K562 (cell line): ENCODE measurements around the gene PBX2. TPM values are rescaled to one million over a fixed set of nuclear protein-coding genes. Genes with fewer than 3 reads are reported as not detected.

Experiments
- ASH1L ChIP-seq: fragments of 450-650 bp; IDR thresholded peaks from 2 replicates; pipeline ENCODE4 v1.6.1; 2018; ENCODE audit warnings: borderline replicate concordance, mild to moderate bottlenecking, low read depth; ENCODE audit not compliant: partially characterized antibody
- GABPA ChIP-seq: fragments of 200-800 bp; sonication (Bioruptor generic); conservative IDR thresholded peaks from 2 replicates; pipeline ENCODE4 v1.6.1; 2016; ENCODE audit warnings: low read depth, missing genetic modification characterization, missing compliant biosample characterization
- NRF1 ChIP-seq, 2 experiments: fragments of 450-650 bp; IDR thresholded peaks in 1 of 2; conservative IDR thresholded peaks in 1 of 2; 2 replicates each; pipeline ENCODE4 v1.6.1; 2014; ENCODE audit warnings: mild to moderate bottlenecking in 2 of 2
- POLR2B ChIP-seq: fragments of 450-650 bp; IDR thresholded peaks from 2 replicates; pipeline ENCODE4 v1.6.1; 2018; ENCODE audit warnings: low read depth; ENCODE audit not compliant: partially characterized antibody
- SAP30 ChIP-seq: fragments of 200-600 bp; sonication (generic); IDR thresholded peaks from 2 replicates; pipeline ENCODE4 v1.6.1; 2012; ENCODE audit warnings: borderline replicate concordance, low read depth, mild to moderate bottlenecking, moderate library complexity, low read length, control low read depth, inconsistent platforms; ENCODE audit not compliant: insufficient read depth, poor library complexity, severe bottlenecking
- SIN3B ChIP-seq: fragments of 450-650 bp; IDR thresholded peaks from 2 replicates; pipeline ENCODE4 v1.6.1; 2017; ENCODE audit warnings: low read depth, mild to moderate bottlenecking, moderate library complexity
- TAF1 ChIP-seq: IDR thresholded peaks from 2 replicates; pipeline ENCODE4 v1.6.1; 2011; ENCODE audit warnings: mild to moderate bottlenecking, low read length, moderate library complexity; ENCODE audit not compliant: insufficient read depth, control insufficient read depth, severe bottlenecking; ENCODE audit errors: extremely low read depth
- YY1 ChIP-seq, 3 experiments: IDR thresholded peaks; 2 replicates each; pipeline ENCODE4 v1.6.1; 2011; ENCODE audit warnings: low read length in 2 of 3, mild to moderate bottlenecking in 2 of 3, moderate library complexity in 2 of 3, borderline replicate concordance in 1 of 3, control low read depth in 1 of 3, low read depth in 1 of 3; ENCODE audit not compliant: insufficient read depth in 3 of 3, insufficient replicate concordance in 2 of 3, control insufficient read depth in 1 of 3, insufficient read length in 1 of 3; ENCODE audit errors: extremely low read depth in 1 of 3
- ZBTB7A ChIP-seq: IDR thresholded peaks from 2 replicates; pipeline ENCODE4 v1.6.1; 2011; ENCODE audit warnings: low read depth, mild to moderate bottlenecking, low read length, moderate library complexity, borderline replicate concordance; ENCODE audit not compliant: control insufficient read depth
- ZNF280B ChIP-seq: fragments of 250-450 bp; sonication (Bioruptor Pico); IDR thresholded peaks from 2 replicates; pipeline ENCODE4 v1.5.1; 2021; ENCODE audit warnings: mild to moderate bottlenecking
- ZNF395 ChIP-seq: fragments of 200-800 bp; sonication (Bioruptor generic); IDR thresholded peaks from 2 replicates; pipeline ENCODE4 v1.6.1; 2017; ENCODE audit warnings: missing genetic modification characterization, missing compliant biosample characterization
- polyA plus RNA-seq, 8 experiments: library from polyadenylated mRNA; depleted of rRNA in 4 of 8; stranded (reverse) in 5 of 8; unstranded in 3 of 8; fragments of >200 nt; fragmentation: Nextera tagmentation in 2 of 8; fragmentation: Illumina TruSeq in 1 of 8; extraction: Ambion mirVana in 2 of 8; extraction: Trizol in 1 of 8; gene quantifications; 2 replicates each; pipeline versions ENCODE4 v1.2.1 to v1.2.3, GENCODE V29; 2011 to 2014; ENCODE audit warnings: inconsistent platforms in 1 of 8, missing spikeins in 1 of 8
- total RNA-seq, 7 experiments: library from RNA; depleted of rRNA in 6 of 7; stranded (reverse); fragments of >200 nt in 6 of 7; fragmentation: Illumina TruSeq in 2 of 7; extraction: Trizol in 2 of 7; gene quantifications; 2 replicates each; pipeline versions ENCODE4 v1.2.1 to v1.2.3, GENCODE V29; 2011 to 2021; ENCODE audit warnings: low replicate concordance in 1 of 7
- TF ChIP-seq, protein P1 (sequence below), 2 experiments: fragments of 450-650 bp; IDR thresholded peaks; 2 replicates each; pipeline ENCODE4 v1.6.1; 2016; ENCODE audit warnings: mild to moderate bottlenecking in 2 of 2, borderline replicate concordance in 1 of 2, low read depth in 1 of 2, moderate library complexity in 1 of 2

Gene PBX2
- total and polyA plus RNA-seq, 9 of the 15 experiments (the other 6 are each of a cell fraction or from before 2014, with no cell fraction given) = 1.9 to 134 (median 62.5) TPM

DNA sequence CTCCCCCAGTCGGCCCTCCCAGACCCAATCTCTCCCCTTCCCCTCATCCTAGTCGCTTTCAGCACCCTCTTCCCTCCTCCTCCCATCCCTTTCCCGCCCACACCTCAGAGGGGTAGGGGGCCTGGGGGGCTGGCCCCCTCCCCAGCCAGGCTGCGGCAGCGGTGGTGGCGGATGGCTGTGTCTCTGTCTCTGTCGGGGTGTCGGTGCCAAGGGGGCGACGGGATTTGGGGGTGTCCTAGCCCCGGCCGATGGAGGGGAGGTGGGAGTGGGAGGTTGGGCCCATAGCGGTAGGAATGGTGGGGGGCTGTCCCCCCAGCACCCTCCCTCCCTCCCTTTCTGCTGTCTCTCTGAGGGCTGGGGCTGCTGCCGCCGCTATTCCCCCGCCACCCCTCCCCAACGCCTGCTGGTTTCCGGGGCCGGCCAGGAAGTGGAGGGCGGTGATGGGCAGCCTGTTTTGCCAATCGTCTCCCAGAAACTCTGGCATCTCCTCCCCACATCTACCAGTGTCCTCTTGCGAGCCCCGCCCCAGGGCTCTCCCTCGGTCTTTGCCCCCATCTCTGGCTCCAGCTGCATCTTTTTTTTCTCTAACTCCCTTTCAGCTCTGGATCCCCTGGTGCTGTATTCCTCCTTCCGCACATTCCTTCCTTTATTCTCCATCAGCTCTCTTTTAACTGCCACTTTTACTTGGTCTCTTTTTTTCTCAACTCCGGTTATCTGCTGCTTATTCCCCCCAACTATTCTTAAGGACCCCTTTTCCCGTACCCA lies 14.1 kb downstream of the PBX2 start, which contains the start of gene AGPAT1 (continued):
- peak; percentile 44 for TF ChIP-seq POLR2B
- TF ChIP-seq GABPA (tag) = peak; percentile 97
- TF ChIP-seq, protein P1, sequence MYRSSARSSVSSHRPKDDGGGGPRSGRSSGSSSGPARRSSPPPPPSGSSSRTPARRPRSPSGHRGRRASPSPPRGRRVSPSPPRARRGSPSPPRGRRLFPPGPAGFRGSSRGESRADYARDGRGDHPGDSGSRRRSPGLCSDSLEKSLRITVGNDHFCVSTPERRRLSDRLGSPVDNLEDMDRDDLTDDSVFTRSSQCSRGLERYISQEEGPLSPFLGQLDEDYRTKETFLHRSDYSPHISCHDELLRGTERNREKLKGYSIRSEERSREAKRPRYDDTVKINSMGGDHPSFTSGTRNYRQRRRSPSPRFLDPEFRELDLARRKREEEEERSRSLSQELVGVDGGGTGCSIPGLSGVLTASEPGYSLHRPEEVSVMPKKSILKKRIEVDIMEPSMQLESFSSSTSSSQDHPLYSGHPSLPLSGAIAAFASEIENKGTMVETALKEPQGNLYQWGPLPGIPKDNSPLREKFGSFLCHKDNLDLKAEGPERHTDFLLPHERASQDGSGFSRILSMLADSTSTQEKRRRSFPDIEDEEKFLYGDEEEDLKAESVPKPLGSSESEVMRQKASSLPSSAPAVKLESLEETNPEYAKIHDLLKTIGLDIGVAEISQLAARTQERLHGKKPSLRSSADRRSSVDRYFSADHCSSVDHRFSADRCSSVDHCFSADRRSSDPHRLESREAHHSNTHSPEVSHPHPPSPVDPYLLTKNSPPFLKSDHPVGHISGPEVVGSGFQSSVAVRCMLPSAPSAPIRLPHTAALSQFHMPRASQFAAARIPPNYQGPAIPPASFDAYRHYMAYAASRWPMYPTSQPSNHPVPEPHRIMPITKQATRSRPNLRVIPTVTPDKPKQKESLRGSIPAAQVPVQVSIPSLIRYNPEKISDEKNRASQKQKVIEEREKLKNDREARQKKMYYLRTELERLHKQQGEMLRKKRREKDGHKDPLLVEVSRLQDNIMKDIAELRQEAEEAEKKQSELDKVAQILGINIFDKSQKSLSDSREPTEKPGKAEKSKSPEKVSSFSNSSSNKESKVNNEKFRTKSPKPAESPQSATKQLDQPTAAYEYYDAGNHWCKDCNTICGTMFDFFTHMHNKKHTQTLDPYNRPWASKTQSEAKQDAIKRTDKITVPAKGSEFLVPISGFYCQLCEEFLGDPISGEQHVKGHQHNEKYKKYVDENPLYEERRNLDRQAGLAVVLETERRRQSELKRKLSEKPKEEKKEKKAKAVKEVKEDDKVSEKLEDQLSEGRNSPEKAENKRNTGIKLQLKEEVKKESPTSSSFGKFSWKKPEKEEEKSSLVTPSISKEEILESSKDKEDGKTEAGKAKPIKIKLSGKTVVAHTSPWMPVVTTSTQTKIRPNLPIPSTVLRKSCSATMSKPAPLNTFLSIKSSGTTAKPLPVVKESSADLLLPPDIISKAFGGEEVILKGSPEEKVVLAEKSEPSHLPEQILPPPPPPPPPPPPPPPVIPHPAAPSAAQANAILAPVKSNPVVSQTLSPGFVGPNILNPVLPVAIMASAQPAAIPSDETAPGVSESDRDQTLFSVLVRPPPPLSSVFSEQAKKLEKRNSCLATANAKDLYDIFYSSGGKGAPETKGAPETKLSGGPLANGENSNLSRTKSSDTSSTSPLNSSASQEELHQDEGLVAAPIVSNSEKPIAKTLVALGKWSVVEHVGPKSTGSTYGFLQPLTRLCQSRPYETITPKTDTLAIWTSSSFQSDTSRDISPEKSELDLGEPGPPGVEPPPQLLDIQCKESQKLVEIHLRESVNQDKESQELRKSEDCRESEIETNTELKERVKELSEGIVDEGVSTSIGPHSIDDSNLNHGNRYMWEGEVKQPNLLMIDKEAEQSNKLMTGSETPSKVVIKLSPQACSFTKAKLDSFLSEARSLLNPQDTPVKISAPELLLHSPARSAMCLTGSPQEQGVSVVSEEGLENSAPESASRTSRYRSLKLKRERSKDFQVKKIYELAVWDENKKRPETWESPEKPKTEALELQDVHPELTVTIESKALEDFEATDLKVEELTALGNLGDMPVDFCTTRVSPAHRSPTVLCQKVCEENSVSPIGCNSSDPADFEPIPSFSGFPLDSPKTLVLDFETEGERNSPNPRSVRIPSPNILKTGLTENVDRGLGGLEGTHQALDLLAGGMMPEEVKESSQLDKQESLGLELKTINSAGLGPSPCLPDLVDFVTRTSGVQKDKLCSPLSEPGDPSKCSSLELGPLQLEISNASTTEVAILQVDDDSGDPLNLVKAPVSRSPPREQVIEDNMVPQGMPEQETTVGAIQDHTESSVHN (IDR thresholded peaks at IDR 0.05; ENCODE audit: borderline replicate concordance in 1 of 2, low read depth in 1 of 2) = peak in 1 of 2 experiments; percentile 26; a peak in 1 of 4 replicates
- peak; percentile 54 for TF ChIP-seq ASH1L
- peak; percentile 54 for TF ChIP-seq TAF1
- TF ChIP-seq SIN3B = peak; percentile 20; the same call in 1 of the 2 replicates
- peak in 1 of 2 experiments; percentile 22; a peak in 1 of 4 replicates for TF ChIP-seq NRF1 (conservative IDR thresholded peaks at IDR 0.05 in 1 of 2, IDR thresholded peaks at IDR 0.05 in 1 of 2)
- TF ChIP-seq ZNF395 (CRISPR knock-in tag) = 0 out of 2 replicates have a peak, but pooled peaks have one; percentile 9
- TF ChIP-seq SAP30 = peak; percentile 63
- TF ChIP-seq ZBTB7A = peak; percentile 97
- no peak for TF ChIP-seq ZNF280B (CRISPR knock-in tag)
- peak in 2 of 3 experiments; percentile 7 to 36 for TF ChIP-seq YY1 (IDR thresholded peaks at IDR 0.05; ENCODE audit: borderline replicate concordance in 1 of 3, control insufficient read depth in 1 of 3, extremely low read depth in 1 of 3, insufficient read depth in 3 of 3, insufficient read length in 1 of 3, insufficient replicate concordance in 2 of 3, low read depth in 1 of 3, low read length in 2 of 3)
